D721Med (cell line): ENCODE measurements around the gene VPREB1.
A peak's percentile ranks its signal among the peaks of the same experiment; 100 is the strongest.
"Not testable (repeated sequence)": the region's sequence is repeated elsewhere in the genome, so short reads cannot be mapped to it uniquely, and the experiment has no call there.

Experiments
- DNase-seq: peaks from one replicate; pipeline ENCODE4 v3.0.0; 2011; ENCODE audit warnings: low spot score; ENCODE audit not compliant: insufficient read length
- FAIRE-seq: peaks from 2 replicates; lab custom pipeline; 2011; peaks lifted over from hg19 to GRCh38; lab: Jason Lieb, UNC
- TF ChIP-seq, protein P1 (sequence below): IDR thresholded peaks from 2 replicates; pipeline ENCODE4 v1.5.1; 2012; ENCODE audit warnings: mild to moderate bottlenecking, control low read depth; ENCODE audit not compliant: insufficient read depth; ENCODE audit errors: missing control alignments

VPREB1 gene

DNA sequence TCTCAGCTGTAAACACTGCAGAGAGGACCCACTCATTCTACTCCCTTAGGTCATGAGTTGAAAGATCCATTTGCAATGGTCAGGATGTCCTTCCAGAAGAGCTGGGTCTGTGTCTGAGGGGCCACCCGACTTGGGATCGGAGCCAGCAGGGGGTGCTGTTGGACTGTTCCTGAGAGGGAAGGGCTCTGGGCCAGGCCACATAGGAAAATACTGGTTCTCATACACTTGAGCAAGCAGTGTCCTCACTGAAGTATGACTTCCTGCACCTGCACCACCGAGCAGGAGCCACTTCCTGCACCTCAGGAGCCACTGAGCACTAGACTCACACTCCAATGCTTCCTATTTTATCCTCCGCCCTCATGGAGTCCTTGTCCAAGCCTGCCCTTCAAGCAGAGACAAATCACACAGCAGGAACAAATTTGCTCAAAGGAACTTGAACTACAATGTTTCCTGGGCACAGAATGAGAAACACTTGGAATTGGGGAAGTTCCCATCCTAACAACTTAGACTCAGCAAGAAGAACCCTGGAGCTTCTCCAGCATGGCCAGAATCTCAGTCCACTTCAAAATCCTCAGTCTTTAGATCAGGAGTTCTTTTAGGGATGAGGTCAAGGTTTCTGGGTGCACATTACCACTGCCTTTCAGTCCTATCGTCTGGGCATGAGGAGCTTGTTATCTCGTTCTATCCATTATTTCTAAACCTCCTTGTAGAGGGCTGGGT lies 36.6 kb upstream of the VPREB1 start:
- TF ChIP-seq, protein P1, sequence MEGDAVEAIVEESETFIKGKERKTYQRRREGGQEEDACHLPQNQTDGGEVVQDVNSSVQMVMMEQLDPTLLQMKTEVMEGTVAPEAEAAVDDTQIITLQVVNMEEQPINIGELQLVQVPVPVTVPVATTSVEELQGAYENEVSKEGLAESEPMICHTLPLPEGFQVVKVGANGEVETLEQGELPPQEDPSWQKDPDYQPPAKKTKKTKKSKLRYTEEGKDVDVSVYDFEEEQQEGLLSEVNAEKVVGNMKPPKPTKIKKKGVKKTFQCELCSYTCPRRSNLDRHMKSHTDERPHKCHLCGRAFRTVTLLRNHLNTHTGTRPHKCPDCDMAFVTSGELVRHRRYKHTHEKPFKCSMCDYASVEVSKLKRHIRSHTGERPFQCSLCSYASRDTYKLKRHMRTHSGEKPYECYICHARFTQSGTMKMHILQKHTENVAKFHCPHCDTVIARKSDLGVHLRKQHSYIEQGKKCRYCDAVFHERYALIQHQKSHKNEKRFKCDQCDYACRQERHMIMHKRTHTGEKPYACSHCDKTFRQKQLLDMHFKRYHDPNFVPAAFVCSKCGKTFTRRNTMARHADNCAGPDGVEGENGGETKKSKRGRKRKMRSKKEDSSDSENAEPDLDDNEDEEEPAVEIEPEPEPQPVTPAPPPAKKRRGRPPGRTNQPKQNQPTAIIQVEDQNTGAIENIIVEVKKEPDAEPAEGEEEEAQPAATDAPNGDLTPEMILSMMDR = peak; percentile 57
- DNase-seq (no peak), FAIRE-seq (no peak)

DNA sequence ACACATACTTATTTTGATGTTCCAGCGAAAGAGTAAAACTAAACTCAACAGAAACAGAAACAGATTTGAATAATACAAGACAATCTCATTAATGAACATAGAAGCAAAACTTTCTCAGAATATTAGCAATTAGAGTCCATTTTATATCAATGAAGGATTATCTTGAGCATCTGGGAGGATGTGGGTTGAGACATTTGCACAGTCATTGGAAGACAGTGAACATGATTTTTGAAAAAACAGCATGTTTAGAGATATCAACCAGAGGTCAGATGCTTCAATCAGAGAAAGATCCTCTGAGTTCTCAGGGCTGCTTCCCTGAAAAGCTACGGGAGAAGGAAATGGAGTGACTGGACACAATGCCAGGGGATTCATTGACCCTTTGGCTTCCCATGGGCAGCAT lies 35.9 kb upstream of the VPREB1 start:
- FAIRE-seq (no peak), DNase-seq (no peak)
- TF ChIP-seq, protein P1 = no peak

DNA sequence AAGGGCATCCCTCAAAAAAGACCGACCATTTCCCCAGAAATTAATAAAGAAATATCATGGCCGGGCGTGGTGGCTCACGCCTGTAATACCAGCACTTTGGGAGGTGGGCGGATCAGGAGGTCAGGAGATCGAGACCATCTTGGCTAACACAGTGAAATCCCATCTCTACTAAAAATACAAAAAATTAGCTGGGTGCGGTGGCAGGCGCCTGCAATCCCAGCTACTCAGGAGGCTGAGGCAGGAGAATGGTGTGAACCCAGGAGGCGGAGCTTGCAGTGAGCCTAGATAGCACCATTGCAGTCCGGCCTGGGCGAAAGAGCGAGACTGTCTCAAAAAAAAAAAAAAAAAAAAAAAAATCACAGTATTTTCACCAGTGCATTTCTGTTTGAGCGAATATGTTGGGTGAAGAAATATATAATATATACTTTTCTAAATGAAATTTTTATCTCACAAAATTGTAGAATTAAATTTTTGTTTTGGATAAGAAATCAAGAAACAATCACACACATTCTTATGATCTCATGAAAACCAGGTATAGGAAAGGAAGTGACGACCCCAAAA lies 35.4 kb upstream of the VPREB1 start:
- DNase-seq, FAIRE-seq: not testable (repeated sequence)

DNA sequence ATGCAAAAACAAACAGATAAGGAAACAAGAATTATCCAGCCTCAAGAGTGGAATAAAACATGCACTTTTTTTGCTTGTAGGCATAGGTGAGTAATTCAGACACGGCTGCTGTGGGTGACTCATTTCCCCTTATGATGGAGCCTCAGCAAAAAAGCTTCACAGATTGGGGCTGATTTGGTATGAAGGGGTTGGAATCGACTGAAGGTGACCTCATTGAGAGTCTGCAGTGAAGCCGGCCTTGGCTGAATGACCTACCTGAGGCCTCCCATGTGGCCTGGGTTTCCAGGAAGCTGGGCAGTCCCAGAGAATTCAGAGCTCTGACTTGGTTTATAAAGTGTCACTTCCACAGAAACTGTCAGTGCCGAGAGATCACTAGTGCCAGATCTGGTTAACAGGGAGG lies 34.2 kb upstream of the VPREB1 start:
- FAIRE-seq (no peak), DNase-seq (no peak)
- TF ChIP-seq, protein P1 = no peak

DNA sequence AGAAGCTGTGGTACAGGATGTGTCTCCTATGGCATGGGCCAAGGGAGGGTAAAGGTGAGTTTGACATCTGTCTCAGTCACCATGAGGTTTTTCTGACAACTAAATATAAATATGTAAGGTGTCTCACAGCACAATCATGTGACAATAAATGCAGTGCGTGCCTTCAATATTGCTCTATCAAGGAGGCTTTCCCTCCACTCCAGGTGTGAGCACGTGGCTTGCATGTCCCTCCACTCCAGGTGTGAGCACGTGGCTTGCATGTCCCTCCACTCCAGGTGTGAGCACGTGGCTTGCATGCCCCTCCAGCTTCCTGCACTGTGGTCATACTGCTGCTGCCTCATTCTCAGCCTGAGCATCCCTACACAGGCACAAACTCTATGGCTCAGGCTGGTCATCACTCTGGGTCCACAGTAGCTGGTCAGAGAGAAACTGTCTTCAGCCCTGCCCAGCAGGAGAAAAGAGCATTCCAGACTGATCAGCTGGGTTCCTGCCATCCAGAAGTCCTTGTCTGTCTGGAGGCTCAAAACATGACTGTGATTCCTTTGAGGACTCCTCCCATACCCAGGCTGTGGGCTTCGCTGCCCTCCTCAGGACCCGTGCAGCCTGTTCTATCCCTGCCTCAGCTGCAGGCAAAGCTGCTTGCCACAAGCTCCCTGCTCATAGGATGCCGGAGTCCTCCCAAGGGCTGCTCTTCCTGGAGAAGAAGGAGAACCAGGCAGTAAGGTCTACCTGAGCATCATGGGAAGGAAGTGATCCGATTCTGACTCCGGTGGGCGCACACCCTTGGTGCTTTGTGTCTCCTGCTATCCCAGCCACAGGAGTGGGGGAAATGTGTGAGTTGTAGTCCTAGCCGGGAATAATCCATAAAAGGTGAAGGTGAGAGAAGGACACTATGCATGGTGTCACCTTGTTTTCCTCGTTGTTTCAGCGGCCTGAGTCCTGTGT lies 33.4 kb upstream of the VPREB1 start:
- TF ChIP-seq, protein P1 = no peak
- DNase-seq (no peak), FAIRE-seq (no peak)

DNA sequence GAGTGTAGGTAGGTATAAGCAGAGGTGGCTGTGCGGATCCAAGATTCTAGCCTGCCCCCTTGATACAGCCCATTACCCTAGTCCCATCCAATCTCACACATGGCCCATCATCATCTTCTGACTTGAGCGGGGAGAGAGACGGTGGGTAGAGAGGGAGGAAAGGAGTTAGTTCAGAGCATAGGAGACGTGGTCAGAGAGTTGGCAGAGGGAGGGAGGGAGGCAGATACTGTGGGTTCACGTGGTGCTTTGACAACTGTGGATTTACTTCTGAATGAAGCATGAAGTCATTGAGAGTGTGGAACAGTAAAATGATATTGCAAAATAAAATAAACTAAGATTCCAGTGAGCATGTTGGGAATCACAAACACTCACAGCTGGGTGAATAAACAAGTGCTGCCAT lies 31.4 kb upstream of the VPREB1 start:
- DNase-seq (no peak), FAIRE-seq (no peak)
- TF ChIP-seq, protein P1 = no peak

DNA sequence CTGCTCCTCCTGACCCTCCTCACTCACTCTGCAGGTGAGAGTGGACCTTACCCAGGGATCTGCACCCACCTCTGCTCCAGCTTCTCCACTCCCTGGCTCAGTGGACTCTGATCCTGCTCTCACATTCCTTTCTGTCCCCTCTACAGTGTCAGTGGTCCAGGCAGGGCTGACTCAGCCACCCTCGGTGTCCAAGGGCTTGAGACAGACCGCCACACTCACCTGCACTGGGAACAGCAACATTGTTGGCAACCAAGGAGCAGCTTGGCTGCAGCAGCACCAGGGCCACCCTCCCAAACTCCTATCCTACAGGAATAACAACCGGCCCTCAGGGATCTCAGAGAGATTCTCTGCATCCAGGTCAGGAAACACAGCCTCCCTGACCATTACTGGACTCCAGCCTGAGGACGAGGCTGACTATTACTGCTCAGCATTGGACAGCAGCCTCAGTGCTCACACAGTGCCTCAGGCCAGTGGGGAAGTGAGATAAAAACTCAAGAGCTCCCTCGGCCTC lies 29.7 kb upstream of the VPREB1 start:
- TF ChIP-seq, protein P1 = no peak
- DNase-seq (no peak), FAIRE-seq (no peak)
